Epidermal melanocyte (primary cell): Measurements from ENCODE around the gene CHST8.

Source experiments
- DNase-seq: peaks from one replicate; pipeline ENCODE4 v3.0.0; 2011; ENCODE audit warnings: low spot score; ENCODE audit not compliant: insufficient read length

The CHST8 gene

DNA sequence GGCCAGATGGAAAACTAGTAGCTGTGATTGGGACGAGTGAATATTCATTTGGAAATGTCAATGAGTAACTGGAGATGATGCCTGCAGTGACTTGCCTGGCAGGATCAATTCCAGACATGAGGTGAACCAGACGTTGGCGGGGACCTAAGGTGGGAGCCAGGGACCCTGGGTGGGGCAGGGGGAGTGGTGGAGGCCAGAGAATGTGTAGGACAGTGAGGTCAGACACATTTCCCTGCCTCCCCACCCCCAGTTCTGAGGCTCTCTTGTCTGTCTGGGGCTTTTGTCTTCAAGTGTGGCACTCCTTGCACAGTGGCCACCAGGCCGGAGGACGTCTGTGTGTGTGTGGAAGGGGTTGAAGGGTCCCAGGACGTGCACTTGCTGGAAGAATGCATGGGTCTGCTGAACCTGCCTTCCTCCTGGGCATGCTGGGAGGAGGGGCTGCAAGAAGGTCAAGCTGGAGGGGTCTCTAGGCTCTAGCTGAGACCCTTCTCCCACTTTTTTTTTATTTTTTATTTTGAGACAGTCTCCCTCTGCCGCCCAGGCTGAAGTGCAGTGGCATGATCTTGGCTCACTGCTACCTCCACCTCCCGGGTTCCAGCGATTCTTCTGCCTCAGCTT lies 51.6 kb downstream of the CHST8 start:
- no peak for DNase-seq

DNA sequence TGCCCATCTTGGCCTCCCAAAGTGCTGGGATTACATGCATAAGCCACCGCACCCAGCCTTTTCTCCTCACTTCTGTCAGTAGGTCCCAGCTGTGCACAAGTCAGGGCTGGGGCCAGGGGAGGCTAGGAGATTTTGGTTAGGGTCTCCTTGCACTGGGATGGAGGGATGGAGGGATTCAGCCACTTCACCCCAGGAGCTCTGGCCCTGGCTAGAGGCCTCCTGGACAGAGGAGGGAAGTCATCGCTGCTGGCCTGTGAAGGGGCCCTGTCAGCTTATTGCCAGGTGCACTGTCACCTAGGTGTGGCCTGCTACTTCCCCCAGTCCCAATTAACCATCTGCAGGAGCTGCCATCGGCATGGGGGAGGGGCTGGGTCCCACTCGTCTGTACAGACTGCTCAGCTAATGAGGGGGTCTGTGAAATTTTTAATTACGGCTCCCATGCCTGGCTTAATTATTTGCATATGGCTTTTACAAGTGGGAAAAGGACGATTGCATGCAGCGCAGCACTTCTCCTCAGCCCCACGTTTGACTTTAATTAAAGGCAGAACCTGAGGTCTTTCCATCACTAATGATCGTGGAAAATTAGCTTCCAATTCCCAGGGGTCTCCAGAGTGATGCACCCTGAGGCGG lies 52.4 kb downstream of the CHST8 start:
- DNase-seq = no peak

DNA sequence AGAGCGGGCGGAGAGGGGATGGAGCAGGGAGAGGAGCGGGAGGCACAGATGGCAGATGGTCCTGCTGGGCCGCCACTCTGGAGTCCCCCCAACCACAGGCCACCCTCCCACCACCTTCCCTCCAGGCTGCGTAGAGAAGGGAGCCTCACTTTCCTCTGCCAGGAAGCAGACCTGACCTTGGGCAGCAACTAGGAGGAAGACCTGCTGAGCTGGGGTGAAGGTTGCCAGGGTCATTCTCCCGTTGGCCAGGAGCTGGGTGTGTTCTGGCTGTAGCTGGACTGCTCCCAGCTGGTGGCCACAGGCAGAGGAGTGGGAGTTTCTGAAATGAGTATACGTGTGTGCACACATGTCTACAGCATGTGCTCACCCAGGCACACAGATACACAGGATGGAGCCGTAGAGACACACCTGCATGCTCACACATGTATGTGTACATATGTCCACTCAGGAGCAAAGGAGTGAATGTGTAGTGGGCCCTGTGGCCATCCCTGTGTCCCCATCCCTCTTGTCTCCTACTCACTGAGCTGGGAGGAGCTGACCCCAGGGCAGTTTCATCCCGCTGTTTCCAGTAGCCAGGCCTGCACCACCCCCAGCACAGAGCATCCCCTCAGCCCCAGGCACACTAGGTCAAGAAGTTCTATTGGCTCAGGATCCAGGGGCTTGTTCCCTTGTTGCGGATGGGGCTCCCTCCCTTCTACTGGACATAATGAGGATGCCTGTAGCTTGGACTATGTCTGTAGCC lies 53.0 kb downstream of the CHST8 start:
- no peak for DNase-seq

DNA sequence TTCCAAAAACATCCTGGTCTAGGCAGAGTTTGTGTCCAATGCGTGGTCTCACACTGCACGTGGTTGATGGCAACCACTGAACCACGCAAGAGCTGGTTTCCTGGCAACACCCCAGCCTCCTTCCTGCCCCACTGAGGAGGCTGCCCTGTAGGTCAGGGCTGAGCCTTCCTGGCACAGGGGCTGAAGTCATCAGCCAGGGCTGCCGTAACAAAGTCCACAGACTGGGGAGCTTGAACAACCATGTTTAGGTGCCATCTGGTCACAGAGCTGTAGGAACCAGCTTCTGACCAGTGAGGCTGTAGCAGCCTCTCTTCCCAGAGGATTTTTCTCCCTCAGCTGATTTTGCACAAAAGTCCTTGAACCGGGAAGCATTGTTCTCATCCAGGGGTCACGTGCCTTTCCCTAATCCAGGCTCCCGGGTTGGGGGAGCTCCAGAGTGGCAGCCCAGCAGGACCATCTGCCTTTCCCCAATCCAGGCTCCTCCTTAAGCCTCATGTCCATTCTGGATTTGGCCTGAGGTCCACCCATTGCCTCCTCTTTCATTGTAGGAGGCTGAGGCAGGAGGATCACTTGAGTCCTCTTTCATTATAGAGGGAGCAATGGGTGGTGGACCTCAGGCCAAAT lies 53.9 kb downstream of the CHST8 start:
- no peak for DNase-seq

DNA sequence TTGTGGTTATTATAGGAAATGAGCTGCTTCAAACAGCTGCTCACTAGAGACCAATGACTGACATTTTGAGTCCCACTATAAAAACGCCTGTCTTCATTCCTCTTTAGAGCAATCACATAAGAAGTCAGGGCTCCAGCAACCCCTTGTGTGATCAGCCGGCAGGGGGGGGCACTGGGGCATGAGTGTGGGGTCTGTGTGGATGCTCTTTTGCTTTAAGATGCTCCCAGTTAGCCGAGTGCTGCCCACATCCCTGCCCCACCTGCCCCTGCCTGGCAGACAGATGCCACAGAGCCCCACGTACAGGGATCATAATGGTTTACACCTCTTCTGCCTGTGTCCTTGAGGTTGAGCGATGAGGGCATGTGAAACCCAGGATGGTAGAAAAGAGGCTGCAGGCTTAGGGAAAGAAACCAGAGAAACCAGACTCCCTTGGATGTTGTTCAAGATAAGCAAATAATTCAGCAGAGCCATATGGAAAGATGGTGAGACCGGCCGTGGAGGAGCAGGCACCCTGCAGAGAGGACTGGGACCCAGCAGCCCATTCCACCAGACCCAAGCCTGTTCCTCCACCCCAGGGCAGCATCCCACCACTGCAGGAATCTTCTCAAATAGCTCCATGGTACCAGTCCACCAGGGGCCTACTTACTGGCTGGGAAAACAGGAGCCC lies 55.4 kb downstream of the CHST8 start:
- no peak for DNase-seq

DNA sequence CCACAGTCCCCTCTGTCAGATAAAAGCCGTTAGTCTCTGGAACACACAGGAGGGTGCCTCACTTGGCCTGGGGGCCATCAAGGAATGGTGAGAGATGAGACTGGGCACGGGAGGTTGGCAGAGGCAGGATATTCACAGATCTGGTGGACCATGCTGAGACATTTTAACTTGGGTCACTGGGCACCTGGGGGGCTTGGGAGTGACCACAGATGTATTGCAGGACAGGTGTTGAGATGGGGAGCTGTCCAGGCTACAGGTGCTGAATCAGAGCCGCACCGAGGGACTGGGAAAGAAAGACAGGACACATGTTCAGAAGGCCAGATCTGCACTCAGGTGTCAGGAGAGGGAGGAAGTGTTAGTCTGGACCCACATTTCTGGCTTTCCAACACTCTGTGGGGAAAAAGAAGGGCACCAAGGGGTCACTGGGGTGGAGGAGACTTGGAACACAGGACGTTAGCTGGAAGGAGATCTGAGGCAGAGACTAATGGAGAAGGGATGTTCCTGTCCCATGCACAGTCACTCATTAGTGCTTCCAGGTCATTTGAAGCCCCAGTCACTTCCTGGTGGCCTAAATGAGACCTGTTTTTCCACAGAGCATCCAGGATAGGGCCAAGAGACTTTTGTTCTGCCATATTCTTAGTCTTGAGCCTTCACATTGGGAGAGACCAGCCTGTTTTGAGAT lies 56.1 kb downstream of the CHST8 start:
- no peak for DNase-seq

DNA sequence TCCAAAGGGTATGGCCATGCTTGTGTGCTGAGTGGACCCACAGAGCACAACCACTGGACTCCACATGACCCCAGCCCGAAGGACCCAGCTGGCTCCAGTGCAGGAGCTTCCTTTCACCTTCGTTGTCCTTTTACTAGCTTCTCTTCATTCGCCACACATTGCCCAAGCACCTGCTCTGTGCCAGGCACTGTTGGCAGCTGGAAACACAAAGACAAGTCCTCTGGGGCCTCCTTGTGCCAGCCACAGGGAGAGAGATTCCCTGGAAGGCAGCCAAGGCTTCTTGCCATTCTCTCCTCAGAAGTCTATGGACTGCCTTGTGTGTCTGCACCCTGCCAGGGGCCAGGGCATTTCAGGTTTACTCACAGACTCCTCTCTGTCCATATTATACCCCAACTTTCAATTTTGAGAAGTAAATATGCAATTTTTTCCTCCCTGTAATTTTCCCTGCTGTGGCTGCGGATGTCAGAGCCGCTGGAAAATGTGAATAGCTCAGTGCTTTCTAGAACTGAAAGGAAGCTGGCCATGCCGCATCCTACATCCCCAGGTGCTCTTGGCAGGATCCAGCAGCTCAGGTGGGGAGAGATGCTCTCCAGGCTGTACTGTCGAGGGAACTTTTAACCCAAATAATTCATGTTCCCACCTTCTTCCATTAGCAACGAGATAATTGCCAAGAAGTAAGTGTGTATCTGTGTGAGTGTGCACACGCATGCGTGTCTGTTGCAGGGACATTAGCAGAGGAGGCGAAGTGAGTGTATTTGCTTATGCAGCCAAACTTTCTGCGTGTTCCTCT lies 57.2 kb downstream of the CHST8 start:
- no peak for DNase-seq

DNA sequence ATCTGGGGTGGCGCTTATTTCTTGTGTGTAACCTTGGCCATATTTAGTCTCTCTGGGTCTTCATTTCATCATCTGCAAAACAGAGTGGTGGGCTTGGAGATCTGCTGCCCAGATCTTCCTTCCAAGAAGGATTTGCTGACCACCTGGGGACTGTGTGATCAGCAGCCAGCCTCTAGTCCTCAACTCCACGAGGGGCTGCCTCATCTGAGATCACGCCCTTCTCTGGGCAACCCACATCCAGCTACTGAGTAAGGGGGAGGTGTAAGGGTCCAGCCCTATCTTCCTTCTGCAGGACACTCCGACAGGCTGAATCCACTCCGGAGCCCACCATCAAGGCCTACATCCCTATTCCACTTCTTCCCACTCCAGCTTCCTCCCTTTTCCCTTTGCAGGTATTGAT lies 57.9 kb downstream of the CHST8 start:
- DNase-seq = no peak

DNA sequence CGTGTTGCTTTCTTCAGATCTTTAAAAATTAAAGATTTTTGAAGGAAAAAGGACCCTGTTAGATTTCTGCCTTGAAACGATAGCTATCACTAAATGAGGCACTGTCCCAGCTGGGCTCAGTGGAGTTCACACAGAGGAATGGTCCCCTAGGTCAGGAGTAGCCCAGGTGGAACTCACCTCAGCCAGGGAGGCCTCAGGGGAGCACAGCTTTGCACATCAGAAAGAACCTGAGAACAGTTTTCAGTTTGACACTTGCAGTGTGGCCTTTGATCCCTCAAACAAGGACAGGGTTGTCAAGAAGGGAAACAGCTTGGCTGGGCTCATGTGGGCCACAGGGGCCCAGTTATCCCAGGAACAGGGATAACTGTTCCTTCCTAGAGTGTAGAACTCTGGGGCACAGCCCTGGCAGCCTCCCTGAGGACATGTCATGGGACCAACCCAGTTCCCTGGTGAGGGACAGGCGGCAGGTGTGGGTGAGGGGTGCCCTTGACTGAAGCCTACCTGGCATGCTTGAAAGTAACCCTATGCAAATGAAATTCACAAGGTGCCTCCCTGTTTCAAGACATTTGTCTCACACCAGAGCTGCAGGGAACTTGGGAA lies 59.4 kb downstream of the CHST8 start:
- no peak for DNase-seq

DNA sequence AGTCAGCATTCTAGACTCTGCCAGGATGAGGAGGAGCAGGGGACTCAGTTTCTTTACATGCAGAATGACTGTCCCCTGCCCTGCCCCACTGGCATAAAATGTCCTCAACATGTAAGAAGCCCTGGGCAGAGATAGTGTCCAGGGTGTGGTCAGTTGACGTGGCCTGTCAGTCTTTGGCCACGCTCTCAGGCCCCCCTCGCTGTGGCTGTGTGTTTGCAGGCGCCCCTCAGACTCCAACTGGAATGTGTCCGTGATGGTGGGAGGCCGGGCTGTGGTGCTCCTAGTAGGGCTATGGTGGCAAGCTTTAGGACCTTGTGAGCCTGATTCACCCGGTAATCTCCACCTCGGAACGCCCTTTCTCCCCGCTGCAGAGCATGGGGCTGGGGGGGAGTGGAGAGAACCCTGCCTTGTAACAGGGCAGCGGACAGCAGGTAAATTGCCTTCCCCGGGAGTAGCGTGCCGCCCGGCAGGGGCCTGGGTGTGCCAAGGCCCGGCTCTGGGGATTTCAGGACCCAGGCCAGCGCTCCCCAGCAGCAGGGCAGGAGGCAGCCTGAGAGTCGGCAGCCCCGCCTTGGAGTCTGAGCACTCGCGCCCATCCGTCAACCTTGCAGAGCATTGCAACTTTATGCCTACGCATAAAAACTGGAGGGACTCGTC lies 62.3 kb downstream of the CHST8 start:
- no peak for DNase-seq

DNA sequence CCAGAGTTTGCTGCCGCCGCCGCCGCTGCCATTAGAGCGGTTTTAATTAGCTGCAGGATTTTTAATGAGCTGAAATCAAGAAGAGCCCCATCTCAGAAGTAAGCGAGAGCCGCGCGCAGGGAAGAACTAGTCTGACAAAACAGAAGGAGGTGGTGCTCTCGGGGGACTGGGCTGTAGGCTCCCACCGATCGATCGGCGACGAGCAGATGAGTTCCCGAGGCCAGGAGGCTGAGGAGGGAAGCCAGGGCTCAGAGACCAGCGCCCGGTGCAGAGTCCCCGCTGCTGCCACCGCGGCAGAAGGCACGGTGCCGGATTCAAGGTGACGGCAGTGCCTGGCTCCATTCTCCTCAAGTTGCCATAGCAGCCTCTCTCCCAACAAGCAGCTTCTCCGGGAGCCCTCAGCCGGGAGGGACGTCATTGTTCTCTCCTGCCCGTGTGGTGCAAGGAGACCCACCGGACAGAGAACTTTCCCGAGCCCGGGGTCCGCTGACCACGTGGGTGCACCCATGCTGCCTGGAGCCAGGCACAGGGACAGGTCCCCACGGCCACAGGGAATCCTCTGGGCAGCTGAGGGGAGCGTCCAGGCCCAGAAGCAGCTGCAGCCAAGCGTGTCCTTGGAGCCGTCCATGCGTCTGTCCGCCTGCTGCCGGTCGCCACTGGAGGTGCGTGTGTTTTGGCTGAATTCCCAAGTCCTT lies 62.9 kb downstream of the CHST8 start:
- no peak for DNase-seq

DNA sequence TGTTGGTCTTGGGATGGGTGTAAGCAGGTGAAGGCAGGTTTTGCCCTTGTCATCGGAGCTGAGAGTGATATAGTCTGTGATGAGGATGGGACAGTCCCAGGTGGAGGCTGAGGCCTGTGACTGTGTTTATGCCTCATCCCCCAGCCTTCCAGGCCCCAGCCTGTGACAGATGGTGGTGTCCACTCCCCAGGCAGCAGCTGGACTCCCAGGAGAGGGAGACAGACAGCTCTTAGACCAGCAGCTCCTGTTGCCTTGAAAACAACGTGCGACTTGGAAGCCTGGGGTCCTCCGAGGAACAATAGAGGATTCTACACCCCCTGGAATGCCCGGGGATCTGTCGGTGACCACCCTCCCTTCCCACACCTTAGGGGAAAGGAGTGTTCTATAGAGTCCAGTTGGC lies 63.8 kb downstream of the CHST8 start:
- DNase-seq = no peak

DNA sequence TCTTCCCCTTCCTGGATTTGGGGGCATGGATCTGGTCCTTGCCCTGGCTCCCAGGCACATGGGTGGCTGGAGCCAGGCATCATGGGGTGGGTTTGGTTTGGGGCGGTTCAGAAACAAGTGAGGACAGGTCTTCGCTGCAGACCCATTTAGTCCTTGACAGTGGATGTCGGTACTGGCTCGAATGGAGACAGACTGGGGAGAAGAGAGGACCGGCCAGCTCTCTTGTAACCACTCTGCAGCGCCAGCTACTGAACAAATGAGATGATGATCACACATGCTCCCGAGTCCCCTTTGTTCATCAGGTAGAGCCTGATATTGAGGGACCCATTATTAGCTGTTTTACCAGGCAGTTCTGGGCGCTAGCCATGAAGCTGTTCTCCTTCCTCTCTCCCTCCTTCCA lies 64.5 kb downstream of the CHST8 start:
- DNase-seq = no peak

DNA sequence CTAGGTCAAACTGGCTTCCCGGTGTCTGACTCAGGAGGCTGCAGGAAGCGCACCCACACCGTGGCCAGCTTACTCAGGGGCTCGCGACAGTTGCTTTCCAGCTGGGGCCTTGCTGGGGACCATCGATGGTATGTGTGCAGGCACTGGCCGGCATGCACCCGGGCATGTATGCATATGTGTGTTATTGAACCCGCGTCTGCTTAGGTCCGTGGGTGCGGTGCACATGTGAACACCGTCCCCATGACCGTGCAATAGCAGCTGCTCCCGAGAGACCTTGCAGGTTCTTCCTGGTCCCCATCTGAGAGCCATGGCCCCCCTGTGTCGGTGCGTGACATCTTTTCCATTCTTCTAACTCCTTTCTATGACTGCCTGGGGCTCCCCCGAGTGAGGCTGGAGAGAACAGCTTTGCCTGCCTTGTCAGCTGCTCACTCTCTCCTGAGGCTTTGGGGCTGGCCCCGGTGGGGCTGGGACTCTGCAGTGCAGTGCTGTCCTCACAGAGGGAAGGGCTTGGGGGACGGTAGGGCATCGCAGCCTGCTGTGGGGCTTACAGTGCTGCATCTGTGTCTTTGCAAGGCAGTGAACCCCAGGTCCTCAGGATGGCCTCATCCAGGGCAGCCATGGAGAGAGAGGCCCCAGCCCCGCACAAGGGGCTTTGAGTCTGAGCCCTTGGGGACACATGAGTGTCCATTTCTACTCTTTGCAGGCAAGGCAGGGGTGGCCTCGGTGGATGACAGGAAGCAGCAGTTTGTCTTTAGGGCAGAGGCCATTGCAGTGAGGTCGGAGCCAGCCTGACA lies 65.1 kb downstream of the CHST8 start:
- DNase-seq = no peak

DNA sequence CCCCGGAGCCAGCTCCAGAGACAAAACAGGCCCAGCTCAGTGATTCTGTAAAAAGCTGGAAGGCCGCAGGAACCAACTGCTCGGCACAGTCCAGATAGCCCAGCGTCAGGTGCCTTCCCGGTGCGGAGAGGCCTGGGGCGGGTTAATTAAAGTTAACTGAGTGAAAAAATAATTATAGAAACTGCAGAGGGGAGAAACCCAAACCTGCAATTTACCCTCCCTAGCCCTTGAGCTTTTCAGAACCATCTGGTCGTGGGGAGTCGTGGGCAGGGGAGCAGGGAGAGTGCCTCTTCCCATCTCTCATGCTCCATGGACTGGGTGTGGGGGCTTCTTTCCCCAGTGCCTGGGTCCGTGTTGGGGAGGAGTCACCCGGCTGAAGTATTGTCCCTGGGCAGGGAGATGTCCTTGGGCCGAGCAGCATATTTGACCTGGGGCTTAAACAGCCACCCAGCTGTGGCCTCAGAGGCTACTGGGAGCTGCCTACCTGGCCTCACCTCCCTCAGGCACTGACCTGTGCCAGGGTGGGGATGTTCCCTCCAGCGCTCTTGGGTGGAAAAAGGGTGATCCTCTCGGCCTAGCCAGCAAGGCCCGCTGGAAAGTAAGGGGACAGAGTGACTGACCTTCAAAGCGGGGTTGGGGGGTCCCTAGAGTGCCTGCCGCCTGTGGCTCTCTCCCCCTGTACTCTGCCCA lies 65.9 kb downstream of the CHST8 start:
- no peak for DNase-seq

DNA sequence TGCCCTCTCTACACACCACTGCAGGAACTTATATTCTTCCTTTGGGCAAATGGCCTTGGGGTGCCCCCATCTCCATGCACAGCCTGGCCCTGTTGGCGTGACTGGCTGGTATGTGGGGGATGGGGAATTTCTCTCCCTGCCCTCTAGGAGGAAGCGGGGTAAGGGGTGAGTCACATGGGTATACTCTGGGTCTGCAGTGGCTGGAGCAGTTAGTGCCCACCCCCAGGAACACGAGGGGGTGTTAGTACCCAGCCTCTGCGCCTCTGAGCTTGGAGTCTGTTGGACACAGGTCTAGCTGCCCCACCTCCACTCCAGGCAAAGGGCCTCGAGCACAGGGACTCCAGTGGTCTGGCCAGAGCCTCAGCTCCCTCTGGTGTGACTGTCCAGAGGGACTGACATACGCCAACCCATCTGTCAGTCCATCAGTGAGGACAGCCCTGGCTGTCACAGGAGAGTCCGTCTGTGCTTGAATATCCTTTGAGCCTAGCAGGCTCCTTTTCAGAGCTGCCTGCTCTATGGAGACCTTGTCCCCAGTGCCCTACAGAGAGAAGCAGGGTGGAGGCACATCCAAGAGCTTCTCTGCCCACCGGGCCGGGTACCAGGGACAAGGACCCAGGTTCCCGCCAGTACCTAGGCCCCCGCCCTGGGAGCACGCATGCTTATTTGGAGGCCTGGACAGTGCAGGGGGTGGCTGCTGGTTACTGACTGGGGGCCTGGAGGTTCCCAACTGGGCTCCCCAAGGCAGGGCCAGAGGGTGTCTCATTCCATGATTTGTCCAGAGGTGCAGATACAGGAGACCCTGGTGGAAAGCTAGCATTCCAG lies 66.6 kb downstream of the CHST8 start:
- no peak for DNase-seq
